Colon (tissue), 2 donors: Measurements from ENCODE around the gene LSM3.

Experiments used
- FAIRE-seq: peaks from 2 replicates; lab custom pipeline; 2012; peaks lifted over from hg19 to GRCh38; lab: Jason Lieb, UNC
- donor health status: control.
- donor health status: control.

LSM3 gene

DNA sequence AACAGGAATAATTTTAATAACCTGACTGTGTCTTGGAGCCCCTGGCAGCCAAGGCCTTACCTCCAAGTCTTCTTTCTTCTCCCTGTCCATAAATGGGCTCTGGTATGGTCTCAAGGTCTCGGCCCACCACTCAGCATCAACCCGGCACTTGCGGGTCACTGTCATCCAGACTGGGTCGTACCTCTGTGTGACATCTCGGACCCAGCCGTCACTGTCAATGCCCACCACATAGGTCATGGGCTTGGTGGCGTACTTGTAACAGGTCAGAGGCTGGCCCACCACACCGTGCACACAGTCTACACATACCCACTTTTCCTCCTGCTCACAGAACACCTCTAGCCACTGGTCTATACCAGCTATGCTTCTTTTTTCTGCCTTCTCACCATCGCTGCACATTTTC is 20.7 kb upstream of the LSM3 start:
- FAIRE-seq = no peak

DNA sequence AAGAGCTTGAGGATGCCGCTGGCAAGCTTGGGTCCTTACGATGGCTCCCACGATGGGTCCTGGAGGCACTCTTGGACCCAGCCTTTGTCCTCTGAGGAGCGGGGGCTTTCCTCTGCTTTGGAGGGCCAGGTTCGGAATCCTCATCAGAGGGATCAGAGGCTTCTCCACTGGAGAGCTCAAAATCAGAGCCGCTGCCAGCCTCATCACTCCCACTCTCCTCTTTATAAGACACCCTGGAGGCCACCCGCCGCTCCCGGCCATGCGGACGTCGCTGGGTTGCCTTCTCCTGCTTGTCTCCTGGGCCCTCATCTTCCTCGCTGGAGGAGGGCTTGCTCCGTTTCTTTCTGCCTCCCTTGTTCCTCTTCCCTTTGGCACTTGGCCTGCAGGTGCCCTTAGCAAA is 20.2 kb upstream of the LSM3 start:
- no peak for FAIRE-seq

DNA sequence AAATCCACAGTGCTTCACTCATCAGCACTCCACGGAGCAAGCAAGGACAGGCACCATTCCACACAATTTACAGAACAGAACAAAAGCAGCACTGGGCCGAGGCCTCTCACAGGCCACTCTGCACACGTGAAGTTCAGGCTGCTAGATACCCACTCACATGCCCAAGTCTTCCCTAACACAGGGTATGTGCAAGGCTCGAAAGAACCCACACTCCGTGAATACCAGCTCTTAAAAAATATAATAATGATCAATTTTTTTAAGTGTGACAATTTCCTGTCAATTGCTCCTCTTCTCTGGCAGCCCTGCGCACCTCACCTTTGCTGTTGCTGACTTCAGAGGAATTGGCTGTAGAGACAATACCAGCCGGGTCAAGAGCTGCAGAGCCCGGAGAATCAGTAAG is 19.2 kb upstream of the LSM3 start:
- FAIRE-seq = no peak

DNA sequence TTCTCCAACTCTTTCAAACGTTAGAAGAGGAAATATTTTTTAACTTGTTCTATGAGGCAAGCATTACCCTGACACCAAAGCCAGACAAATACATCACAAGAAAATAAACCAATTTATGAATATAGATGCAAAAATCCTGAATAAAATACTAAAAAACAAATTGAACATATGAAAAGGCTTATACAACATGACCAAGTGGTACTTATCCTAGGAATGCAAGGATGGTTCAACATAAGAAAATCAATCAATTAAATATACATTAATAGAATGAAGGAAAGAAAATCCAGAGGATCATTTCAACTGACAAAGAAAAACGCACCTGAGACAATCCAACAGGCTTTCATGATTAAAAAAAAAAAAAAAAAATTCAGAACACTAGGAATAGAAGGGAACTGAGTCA is 17.3 kb upstream of the LSM3 start:
- FAIRE-seq = no peak

DNA sequence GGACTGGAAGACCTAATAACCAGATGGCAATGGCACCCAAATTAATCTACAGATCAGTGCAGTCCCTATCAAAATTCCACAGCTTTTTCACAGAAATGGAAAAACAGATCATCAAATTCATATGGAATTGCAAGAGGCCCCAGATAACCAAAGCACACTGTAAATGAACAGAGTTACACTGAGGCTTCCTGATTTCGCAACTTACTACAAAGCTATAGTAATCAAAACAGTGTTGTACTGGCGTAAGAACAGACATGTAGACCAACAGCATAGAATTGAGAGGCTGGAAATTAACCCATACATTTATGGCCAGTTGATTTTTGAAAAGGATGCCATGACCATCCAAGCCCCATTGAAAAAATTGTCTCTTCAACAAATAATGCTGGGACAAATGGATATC is 16.4 kb upstream of the LSM3 start:
- FAIRE-seq = no peak

DNA sequence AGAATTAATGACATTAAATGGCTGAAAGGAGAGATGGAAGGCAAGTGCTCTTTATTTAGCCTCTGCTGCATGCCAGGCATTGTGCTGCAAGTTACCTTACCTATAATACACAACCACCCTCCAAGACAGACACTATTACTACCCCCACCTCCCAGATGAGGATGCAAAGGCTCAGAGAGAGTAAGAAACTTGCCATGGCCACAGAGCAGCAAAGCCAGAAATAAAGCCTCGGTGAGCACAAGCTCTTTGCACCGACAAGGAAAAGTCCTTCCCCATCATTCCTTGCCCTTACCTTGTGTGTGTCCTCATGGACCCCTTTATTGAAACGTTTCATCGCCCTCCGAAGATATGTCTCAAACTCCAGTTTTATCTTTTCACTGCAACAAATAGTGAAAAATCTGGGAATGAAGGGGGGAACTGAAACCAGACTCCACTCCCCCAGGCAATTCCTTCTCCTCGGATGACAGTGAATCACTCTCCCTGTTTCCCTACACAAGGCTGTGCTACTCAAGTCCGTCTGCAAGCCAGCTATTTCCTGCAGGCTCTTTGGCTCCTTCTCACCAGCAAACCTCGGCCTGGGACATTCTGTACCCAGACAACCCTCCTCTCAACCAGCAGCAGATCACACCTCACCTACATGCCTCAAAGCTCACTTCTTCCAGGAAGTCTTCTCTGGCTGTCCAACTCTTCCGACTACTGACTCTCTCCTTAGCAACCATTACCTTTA is 11.6 kb upstream of the LSM3 start:
- FAIRE-seq = no peak

DNA sequence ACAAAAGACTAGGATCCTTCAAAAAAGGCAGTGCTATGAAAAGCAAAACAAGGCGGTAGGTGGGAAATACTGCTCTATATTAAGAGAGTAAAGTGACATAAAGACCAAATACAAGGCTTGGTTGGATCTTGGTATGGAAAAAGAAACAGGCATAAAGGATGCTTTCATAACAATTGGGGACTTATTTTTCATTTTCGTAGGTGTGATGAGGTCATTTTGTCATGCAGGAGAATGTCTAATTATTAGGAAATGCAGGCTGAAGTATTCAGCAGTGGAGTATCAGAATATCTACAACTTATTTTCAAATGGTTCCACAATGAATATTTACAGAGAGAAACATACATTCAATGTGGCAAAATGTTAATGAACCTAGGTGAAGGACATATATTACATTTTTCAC is 9.2 kb upstream of the LSM3 start:
- no peak for FAIRE-seq

DNA sequence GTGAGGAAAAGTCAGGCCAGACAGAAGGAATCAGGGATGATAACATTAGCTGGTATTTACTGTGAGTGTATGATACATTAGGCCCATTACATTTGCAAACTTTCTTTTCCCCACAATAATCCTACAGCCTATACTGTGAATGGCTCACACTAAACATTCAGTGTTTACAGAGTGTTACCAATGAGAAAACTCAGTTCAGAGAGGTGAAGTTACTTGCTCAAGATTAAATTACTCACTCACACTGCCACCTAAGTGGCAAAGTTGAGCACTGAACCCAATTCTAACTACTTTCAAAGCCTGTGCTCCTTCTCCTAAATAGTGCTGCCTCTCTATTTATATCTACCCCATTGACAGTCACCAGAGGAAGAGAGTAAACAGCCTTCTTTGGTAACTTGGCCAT is 8.7 kb upstream of the LSM3 start:
- no peak for FAIRE-seq

DNA sequence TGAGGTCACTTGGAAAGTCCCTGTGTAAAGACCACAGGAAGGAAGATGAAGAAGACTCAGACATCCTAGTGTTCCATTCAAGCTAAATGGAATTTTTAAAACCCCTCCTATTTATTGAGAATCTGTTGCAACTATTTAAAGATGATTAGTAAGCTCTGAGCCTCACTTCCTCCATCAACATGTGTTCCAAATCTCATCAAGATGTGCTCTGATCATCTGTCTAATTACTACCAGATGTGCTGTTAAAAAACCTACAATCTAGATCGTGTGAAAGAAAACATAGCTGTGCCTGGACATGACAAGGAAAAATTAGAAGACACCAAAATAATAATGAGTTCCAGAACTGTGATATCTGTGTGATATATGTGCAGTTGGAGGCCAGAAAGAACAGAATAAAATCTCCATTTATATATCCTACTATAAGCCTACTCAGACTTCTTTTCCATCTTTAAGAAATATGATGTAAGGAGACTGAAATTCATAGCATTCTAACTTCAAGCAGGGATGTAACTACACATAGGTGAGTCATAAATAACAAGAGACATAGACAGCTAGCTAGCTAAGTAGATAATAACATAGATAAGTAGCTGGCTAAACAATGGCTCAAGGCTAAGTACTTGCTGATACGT is 8.0 kb upstream of the LSM3 start:
- no peak for FAIRE-seq

DNA sequence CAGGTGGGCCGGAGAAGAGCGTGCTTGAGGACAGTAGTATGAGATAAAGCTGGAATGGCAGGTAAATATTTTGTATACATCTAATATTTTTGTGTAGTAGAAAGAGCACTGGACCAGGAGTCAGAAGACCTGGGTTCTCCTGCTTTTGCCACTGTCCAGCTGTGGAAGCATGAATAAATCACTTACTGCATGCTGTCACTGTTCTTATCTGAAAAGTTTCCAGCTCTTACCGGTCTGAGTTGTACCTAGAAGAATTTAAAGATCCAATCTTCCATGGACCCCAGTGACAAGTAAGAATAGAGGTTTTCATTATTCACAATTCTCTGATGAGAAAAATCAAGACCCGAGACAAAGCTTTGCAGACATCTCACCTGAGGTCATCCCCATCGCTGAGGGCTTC is 6.1 kb upstream of the LSM3 start:
- FAIRE-seq = no peak

DNA sequence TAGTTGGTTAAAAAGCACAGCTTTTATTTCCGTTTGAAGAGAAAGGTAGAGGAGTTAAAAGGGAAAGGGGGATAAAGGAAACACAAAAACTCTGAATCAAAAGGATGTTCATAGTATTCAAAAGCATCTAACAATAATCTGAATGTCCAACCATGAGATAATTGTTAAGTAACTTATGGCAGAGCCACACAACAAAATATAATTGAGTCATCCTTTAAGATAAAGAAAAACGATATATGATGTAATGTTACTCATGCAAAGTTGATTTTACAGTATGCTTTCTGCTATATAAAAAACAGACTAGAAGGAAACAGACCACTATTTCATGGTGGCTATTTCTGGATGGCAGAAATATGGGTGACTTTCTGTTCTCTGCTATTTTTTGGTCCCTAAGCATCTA is 4.1 kb upstream of the LSM3 start:
- no peak for FAIRE-seq

DNA sequence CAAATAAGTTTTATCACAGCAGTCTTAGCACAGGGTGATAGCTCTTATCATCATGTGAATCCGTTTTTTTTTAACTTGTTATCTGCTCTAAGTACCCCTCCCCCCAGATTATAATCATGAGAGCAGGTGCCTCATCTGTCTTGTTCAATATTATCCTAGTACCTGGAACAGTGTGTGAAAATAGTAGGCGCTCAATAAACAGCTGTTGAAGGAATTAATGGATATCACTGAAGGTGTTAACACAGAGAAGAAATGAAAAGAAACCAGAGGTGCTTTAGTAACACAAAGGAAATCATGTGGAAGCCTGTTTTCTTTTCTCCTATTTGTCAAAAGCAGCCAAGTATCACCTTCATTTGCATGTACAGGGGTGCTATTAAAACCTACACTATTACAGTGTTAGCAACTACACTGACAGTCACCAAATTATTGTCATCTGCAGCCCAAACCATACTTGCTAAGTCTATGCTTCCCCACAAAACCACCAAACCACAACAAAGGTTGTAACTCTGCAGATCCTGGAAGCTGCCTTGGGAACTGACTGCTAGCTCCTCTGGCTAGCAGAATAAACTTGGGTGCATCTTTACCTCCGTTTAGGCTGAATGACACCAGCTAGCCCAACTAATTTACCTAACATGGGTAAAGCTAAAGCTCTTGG is 3.1 kb upstream of the LSM3 start:
- no peak for FAIRE-seq

DNA sequence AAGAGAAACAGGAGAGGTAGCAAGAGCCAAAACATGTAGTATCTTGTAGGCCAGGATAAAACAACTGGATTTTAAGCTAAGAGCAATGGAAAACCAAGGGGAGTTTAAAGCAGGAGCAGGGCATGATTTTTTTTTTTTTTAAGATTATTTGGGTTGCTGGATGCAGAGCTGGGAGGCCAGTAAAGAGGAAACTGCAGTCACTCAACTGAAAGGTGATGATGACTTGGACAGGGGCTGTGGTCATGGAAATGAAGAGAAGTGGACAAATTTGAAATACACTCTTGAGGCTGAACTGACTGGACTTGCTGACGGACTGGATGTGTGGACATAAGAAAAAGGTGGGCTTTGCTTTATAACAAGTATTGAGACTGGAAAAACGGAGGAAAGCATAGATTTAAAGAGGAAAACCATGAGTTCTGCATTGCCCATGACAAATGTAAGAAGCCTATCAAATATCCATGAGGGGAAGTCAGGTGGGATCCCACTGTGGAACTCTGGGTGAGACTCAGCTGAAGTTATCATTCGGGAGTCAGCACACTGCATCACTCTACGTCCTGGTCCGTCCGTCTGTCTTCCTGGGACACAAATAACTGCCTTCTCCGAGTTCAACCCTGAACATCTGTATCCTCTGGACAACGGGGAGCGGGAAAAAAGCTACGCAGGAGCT is 904 bp upstream of the LSM3 start:
- no peak for FAIRE-seq

DNA sequence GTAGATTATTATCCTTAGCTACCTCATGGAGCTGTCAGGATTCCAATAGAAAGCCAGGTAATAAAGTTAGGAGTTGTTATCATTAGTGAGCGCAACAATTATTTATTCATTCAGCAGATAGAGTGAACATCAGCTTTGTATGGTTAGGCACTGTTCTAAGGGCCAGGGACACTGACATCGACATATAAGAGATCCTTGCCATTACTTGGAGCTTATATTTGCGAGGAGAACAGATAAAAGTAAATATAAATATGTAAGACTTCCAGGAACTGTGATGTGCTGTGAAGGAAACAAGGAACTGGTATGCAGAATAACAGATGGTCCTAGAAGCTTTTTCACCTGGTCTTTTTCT is 473 bp downstream of the LSM3 start:
- no peak for FAIRE-seq

DNA sequence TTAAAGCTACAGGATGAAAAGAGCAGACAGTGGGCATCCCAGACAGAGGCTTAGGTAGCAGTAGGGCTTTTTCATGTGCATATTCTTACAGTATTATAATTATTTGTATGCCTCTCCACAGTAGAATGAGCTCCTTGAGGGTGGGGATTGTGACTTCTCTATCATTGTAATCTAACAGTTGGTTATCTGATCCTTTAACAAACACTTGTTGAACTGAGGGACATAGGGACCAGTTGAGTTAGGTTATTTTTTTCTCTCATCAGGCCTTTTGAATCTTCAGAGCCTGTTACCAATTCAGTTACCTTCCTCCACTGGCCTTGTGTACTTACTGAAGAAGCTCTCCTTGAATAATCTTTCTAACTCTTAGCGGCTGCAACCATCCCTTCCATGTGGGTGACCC is 1.2 kb downstream of the LSM3 start:
- FAIRE-seq = no peak

DNA sequence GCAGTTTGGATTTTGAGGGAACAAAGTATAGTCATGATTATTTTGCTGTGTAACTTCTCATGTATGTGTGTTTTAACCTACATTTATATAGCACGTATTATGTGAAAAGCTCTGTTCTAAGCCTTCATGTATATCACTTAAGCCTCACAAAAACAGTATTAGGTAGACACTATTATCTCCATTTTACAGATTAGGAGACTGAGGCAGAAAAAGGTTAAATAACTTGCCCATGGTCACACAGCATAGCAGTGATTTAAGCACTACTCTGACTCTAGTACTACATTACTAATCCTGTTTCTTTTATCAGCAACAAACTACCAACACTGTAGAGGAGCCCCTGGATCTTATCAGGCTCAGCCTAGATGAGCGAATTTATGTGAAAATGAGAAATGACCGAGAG is 2.6 kb downstream of the LSM3 start:
- no peak for FAIRE-seq

DNA sequence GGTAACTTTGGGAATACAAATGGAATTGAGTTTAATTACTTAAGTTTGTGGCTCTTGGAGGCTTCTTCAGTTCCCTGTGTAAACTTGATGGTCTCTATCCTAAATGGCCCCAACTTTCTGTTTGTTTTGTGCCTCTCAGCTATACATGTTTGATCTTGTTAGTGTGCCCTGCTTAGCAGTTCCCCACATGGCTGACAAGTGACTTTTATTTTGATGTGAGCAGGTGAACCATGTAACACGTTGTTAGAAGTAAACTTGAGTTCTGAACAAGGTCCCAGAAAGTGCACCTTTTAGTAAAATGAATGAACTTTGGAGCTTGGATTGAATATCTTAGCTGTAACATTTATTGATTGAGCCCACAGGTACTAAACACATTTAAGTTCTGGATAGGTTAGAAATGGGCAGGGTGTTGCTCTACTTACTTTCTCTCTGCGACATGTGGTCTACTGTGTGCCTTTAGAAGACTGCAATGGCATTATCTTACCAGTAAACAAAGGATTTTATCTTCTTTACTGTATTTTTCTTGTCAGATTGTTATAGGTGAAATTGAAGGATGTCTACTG is 4.5 kb downstream of the LSM3 start:
- no peak for FAIRE-seq

DNA sequence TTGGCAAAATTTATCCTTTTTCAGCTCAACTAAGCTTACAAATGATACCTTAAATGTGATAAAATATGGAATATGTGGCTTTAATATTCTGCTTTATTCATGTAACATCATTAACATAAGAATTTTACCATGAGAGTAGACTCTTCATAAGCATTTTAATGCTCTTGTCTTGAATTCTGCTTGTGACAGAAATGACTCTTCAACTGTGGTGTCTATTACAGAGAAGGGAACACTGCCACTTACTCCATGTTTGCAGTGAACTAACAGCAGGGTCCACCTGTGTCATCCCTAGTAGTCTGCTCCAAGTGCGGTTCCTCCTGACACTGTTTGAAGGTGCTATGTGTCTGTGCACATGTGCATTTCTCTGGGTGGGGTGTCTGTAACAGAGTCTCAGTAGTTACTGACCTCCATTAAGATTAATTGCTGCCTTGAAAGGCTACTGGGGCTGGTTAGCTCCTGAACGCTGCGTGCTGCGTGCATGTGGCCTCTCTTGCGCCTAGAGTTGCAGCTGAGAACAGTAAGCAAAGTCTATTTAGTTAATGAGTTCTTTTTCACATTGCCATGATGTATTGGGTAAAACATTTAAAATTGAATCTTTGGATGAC is 8.3 kb downstream of the LSM3 start:
- no peak for FAIRE-seq

DNA sequence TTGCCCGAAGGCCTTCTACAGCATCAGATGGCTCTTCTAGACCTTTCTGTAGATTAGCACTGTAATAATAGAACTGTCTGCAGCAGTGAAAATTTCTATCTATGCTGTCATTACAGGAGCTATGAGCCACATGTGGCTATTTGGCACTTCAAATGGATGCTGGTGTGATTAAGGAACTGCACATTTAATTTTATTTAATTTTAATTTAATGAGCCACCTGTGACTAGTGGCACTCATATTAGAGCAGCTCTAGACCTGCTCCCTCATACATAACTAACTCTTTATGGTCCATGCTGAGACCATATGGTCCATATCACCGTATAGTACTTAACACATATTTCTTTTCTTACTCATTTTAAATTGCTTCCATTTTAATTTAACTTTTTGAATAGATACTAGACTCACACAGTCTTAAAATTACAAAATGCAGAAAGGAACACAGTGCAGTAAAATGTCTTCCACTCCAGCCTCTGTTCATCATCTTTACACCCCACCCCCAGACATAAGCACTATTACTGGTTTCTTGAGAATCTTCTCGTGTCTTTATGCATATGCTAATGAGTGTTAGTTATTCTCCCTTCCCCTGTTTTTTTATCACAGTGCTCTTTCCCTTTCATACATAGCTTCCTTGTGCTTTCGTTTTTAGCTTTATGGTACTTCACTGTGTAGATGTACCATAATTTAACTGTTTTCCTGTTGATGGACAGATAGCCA is 9.6 kb downstream of the LSM3 start:
- no peak for FAIRE-seq

DNA sequence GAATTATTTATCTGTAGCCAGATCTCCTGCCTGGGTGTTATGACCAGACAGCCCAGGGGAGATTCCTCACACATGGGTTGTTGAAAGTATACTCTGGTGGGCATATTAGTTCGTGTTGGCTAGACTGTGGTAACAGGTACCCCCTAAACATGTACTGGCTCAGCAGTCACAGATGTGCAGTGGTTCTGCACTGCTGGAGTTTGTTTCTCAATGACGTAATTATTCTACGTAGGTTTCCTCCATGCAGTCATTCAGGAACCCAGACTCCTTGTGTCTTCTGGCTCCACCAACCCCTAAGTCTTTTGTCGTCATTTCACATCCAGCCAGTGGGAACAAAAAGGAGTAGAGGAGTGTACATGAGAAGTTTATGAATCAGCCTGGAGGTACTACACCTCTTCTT is 16.2 kb downstream of the LSM3 start:
- FAIRE-seq = no peak

DNA sequence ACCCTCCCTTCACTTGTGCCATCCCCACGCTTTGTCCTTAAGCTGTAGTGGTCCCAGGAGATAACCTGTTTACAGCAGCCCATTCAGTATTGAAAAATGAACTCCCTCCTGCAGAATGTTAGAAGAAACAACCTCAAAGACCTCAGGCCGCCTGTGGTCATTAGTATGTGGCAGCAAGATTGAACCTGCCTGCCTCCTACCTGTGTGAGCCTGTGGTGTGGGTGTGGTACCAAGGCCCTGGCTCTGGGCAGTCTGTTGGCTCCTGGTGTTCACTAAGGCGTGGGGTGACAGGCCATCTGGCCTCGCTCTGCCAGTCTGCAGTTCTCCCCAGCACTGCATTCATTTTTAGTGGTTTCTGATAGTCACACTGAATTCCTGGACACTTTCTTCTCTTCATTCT is 21.0 kb downstream of the LSM3 start:
- FAIRE-seq = no peak

DNA sequence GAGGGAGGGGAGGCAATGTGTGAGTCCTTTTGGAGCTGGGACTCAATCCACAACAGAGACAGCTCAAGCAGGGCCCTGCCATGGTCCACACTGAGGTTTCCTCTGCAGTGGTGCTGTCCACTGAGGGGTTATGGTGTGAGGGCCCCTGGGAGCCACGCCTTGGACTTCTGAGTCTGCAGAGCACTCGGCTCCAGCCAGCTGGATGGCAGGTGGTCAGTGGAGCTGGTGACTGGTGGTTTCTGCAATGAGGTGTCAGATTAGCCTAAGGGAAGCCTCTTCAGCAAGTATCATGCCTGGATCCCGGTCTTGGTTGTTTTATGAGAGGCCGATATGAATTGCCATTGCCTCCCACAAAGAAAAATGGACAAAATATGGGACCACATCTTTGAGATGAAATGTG is 21.7 kb downstream of the LSM3 start:
- FAIRE-seq = no peak
